Chondrocyte (in vitro differentiated cells): ENCODE results near the gene WDTC1. TPM values are rescaled to one million over a fixed set of nuclear protein-coding genes. Genes with fewer than 3 reads are reported as not detected.
"Not testable (repeated sequence)": the region's sequence is repeated elsewhere in the genome, so short reads cannot be mapped to it uniquely, and the experiment has no call there.

Experiments
- DNase-seq: peaks from one replicate; pipeline ENCODE4 v3.0.0; 2021; ENCODE audit warnings: mixed read lengths, low spot score
- H3K27ac Mint-ChIP-seq: one replicate; pipeline ENCODE4 v1.8.0; 2021; ENCODE audit warnings: mild to moderate bottlenecking, moderate library complexity, mixed read lengths; ENCODE audit not compliant: unreplicated experiment
- H3K27me3 Mint-ChIP-seq: 2 replicates; pipeline ENCODE4 v1.8.0; 2021; ENCODE audit warnings: low read depth, mixed read lengths
- H3K36me3 Mint-ChIP-seq: 2 replicates; pipeline ENCODE4 v1.8.0; 2021; ENCODE audit warnings: low read depth, mixed read lengths
- H3K4me1 Mint-ChIP-seq: 2 replicates; pipeline ENCODE4 v1.8.0; 2021; ENCODE audit warnings: low read depth, mild to moderate bottlenecking, mixed read lengths
- H3K4me3 Mint-ChIP-seq: one replicate; pipeline ENCODE4 v1.8.0; 2021; ENCODE audit warnings: mild to moderate bottlenecking, moderate library complexity, mixed read lengths; ENCODE audit not compliant: unreplicated experiment
- H3K9me3 Mint-ChIP-seq: 2 replicates; pipeline ENCODE4 v1.8.0; 2021; ENCODE audit warnings: low read depth, mixed read lengths
- total RNA-seq: library from RNA; stranded (reverse); gene quantifications from 3 replicates; pipeline ENCODE4 v1.2.1, GENCODE V29; 2021
- TF ChIP-seq, protein P1 (sequence below): fragments of 200-600 bp; sonication (generic); IDR thresholded peaks from 2 replicates; pipeline ENCODE4 v1.5.0; 2021; ENCODE audit warnings: antibody characterized with exemption, mild to moderate bottlenecking, moderate library complexity

WDTC1 gene
- total RNA-seq, 1 donor from 2014 or later = 30.8 TPM

DNA sequence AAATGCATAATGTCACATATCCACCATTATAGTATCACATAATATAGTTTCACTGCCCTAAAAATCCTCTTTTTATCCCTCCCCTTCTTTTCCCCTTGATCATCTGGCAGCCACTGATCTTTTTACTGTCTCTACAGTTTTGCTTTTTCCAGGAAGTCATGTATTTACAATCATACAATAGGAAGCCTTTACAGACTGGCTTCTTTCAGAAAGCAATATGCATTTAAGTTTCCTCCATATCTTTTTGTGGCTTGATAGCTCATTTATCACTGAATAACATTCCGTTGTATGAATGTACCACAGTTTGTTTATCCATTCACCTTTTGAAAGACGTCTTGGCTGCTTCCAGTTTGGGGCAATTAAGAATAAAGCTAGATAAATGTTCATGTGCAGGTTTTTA, 14.3 kb upstream of the WDTC1 start:
- DNase-seq = no peak
- H3K4me1 Mint-ChIP-seq = no peaks in the 10 kb centered on the region
- peaks cover 1% of the 10 kb centered on the region for H3K36me3 Mint-ChIP-seq
- H3K4me3 Mint-ChIP-seq = no peak overlapping the region
- TF ChIP-seq, protein P1, sequence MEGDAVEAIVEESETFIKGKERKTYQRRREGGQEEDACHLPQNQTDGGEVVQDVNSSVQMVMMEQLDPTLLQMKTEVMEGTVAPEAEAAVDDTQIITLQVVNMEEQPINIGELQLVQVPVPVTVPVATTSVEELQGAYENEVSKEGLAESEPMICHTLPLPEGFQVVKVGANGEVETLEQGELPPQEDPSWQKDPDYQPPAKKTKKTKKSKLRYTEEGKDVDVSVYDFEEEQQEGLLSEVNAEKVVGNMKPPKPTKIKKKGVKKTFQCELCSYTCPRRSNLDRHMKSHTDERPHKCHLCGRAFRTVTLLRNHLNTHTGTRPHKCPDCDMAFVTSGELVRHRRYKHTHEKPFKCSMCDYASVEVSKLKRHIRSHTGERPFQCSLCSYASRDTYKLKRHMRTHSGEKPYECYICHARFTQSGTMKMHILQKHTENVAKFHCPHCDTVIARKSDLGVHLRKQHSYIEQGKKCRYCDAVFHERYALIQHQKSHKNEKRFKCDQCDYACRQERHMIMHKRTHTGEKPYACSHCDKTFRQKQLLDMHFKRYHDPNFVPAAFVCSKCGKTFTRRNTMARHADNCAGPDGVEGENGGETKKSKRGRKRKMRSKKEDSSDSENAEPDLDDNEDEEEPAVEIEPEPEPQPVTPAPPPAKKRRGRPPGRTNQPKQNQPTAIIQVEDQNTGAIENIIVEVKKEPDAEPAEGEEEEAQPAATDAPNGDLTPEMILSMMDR = no peak
- no peaks in the 10 kb centered on the region for H3K27me3 Mint-ChIP-seq
- no peak overlapping the region for H3K27ac Mint-ChIP-seq
- peaks cover 3% of the 10 kb centered on the region for H3K9me3 Mint-ChIP-seq

DNA sequence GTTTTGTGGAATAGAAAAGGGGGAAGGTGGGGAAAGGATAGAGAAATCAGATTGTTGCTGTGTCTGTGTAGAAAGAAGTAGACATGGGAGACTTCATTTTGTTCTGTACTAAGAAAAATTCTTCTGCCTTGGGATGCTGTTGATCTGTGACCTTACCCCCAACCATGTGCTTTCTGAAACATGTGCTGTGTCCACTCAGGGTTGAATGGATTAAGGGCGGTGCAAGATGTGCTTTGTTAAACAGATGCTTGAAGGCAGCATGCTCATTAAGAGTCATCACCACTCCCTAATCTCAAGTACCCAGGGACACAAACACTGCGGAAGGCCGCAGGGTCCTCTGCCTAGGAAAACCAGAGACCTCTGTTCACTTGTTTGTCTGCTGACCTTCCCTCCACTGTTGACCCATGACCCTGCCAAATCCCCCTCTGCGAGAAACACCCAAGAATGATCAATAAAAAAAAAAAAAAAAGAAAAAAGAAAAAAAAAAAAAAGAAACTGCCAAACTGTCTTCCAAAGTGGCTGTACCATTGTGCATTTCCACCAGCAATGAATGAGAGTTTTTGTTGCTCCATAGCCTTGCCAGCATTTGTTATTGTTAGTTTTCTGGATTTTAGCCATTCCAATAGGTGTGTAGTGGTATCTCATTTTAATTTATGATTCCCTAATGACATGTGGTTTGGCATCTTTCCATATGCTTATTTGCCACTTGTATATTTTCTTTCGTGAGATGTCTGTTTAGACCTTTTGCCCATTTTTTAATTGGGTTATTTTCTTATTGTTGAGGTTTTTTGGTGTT, 13.5 kb upstream of the WDTC1 start:
- H3K36me3 Mint-ChIP-seq, H3K4me1 Mint-ChIP-seq, DNase-seq, H3K4me3 Mint-ChIP-seq, H3K27ac Mint-ChIP-seq, H3K27me3 Mint-ChIP-seq, H3K9me3 Mint-ChIP-seq: not testable (repeated sequence)

DNA sequence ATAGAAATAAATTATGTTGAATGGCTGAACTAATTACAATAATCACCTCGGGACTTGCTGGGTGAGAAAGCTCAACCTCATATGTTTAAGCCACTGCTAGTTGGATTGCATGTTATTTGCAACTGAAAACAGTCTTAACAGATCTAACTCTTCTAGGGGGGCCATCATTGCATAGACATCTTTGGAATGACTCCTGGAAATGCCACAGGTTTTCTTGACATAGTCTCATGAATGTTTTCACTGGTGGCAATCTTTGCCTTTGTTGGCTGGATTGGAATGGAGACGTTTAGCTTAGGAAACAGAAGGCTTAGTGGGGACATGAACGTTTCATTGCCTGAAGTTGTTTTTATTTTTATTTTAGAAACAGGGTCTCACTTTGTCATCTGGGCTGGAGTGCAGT, 8.8 kb upstream of the WDTC1 start:
- H3K4me1 Mint-ChIP-seq = no peaks in the 10 kb centered on the region
- no peaks in the 10 kb centered on the region for H3K27me3 Mint-ChIP-seq

DNA sequence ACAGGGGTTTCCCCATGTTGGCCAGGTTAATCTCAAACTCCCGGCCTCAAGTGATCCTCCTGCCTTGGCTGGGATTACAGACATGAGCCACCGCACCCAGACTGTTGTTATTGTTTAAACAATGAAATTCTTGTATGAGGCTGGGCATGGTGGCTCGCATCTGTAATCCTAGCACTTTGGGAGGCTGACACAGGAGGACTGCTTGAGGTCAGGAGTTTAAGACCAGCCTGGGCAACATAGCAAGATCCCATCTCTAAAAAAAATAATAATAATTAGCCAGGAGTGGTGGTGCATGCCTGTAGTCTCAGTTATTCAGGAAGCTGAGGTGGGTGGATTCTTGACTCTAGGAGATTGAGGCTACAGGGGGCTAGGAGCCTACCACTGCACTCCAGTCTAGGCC, 6.7 kb upstream of the WDTC1 start:
- TF ChIP-seq, protein P1 = no peak
- Mint-ChIP-seq H3K27me3 (no peaks in the 10 kb centered on the region), H3K4me3 (no peak overlapping the region), H3K36me3 (no peaks in the 10 kb centered on the region), H3K4me1 (no peaks in the 10 kb centered on the region), H3K9me3 (no peaks in the 10 kb centered on the region), H3K27ac (no peak overlapping the region)
- no peak for DNase-seq

More for the DNA sequence above, 8.8 kb upstream of the WDTC1 start:
- no peak overlapping the region for H3K4me3 Mint-ChIP-seq
- TF ChIP-seq, protein P1 = no peak
- H3K27ac Mint-ChIP-seq = no peak overlapping the region
- DNase-seq = no peak
- no peaks in the 10 kb centered on the region for H3K9me3 Mint-ChIP-seq
- H3K36me3 Mint-ChIP-seq = no peaks in the 10 kb centered on the region

DNA sequence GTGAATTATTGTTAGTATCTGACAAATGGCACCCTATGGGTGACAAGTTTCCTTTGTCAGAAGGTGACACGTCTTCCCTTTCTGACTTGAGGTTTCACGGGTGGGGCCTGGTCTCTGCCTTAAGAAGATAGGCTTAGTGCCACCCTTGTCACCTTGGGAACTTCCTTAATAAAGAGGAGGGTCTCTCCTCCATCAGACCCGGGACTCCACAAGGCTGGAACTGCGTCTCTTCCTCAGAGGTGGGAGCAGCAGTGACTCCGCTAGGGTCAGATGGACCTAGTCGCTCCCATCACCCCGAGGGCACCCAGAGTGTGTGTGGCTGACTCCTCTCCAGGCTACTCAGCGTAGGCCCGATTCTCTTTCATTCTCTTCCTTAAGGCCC, 774 bp upstream of the WDTC1 start:
- no peaks in the 10 kb centered on the region for H3K9me3 Mint-ChIP-seq
- TF ChIP-seq, protein P1 = no peak
- no peaks in the 10 kb centered on the region for H3K36me3 Mint-ChIP-seq
- DNase-seq = no peak
- H3K4me3 Mint-ChIP-seq = peak overlapping the region; percentile 91
- H3K27me3 Mint-ChIP-seq = no peaks in the 10 kb centered on the region
- H3K27ac Mint-ChIP-seq = no peak overlapping the region
- peaks cover 29% of the 10 kb centered on the region for H3K4me1 Mint-ChIP-seq

DNA sequence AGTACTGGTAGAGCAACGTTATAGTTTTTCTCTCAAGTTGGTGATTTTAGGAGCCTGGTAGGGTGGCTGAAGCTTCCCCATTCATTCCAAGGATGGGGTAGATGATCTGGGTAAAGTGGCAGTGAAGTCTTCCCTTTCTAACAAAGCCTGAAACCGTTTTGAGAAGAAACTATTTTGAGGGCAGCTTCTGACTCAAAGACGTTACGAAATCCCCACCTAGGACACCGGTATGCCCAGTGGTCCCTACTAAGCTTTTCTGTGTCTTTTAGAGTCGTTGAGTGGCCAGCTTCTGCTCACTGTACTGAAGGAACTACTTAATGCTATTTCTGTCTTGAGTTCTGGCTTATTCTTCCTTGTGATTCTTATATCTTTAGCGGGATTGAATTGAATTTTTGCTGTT, 1.4 kb downstream of the WDTC1 start:
- no peak for DNase-seq
- Mint-ChIP-seq H3K4me3 (peak overlapping the region; percentile 94), H3K27me3 (no peaks in the 10 kb centered on the region), H3K36me3 (no peaks in the 10 kb centered on the region), H3K27ac (peak overlapping the region; percentile 80), H3K9me3 (no peaks in the 10 kb centered on the region), H3K4me1 (peaks cover 29% of the 10 kb centered on the region)
- TF ChIP-seq, protein P1 = no peak
